8988T (cell line): ENCODE measurements around the gene C1QTNF7.
A peak's percentile ranks its signal among the peaks of the same experiment; 100 is the strongest.

Source experiments
- DNase-seq: peaks from one replicate; pipeline ENCODE4 v3.0.0; 2011

C1QTNF7 gene, protein sequence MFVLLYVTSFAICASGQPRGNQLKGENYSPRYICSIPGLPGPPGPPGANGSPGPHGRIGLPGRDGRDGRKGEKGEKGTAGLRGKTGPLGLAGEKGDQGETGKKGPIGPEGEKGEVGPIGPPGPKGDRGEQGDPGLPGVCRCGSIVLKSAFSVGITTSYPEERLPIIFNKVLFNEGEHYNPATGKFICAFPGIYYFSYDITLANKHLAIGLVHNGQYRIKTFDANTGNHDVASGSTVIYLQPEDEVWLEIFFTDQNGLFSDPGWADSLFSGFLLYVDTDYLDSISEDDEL

GRCh38 chr4:15427701-15428100 lies at the start of gene C1QTNF7:
C1QTNF7 (plus strand) TSS chr4:15428033; CDS start chr4:15435744, 7,711 bp downstream.
- DNase-seq, result no peak

DNA sequence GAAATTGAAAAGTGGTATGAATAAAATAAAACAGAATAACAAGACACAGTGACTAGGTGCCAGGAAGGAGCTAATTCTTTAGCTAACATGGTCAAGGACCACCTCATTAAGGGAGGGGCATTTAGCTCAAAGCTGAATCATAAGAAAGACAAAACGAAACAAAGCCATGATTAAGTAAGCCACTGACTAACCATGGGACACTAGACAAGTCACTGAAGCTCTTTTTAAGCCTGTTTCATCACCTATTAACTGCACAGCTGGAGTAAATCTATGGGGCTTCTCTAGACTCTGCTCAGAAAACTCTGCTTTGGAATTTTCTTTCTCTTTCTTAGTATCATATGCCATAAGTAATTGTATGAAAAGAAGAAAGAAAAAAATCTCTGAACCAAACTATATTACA lies 49.8 kb upstream of the C1QTNF7 start:
- no peak for DNase-seq

- DNase-seq, result no peak
These were observed 49.3 kb upstream of the C1QTNF7 start for GRCh38 chr4:15378493-15378892.

GRCh38 chr4:15381806-15382338 lies 46.0 kb upstream of the C1QTNF7 start:
- no peak for DNase-seq

- DNase-seq, result no peak
These were observed 45.1 kb upstream of the C1QTNF7 start for GRCh38 chr4:15382669-15383273.

DNA sequence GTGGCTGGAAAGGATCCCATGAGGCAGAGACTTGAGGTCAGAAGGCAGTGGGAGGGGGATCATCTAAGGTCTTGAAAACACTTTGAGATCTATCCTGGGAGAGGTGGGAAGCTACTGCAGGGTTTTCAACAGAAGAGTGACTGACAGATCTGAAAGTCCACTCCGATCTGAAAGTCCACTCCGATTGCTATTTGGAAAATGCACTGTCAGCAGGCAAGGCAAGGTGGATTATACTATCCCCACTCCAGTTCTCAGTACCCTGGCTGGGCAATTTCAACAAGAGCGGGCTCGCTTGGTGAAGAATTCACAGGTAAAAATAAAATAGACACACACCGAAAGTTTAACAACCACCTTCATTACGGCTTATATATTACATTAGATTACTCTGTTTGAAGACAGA lies 42.3 kb upstream of the C1QTNF7 start:
- no peak for DNase-seq

DNA sequence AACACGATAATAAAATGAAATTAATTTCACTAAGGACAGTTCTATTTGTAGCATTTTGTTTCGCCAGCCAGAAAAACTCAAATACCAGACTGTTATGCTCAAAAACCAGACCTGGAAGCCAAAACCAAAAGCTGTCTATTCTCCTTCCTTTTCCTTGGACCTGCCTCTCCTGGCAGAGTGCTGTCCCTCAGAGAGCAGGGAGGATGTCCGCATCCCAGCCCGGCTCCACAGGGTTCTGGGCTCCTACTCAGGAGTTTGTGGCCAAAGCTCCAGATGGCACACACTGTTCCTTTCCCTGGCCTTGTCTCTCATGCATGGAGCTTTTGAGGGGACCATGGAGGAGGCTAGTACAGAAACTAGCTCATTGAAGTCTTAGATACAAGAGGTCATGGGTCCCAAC lies 41.9 kb upstream of the C1QTNF7 start:
- no peak for DNase-seq

DNA sequence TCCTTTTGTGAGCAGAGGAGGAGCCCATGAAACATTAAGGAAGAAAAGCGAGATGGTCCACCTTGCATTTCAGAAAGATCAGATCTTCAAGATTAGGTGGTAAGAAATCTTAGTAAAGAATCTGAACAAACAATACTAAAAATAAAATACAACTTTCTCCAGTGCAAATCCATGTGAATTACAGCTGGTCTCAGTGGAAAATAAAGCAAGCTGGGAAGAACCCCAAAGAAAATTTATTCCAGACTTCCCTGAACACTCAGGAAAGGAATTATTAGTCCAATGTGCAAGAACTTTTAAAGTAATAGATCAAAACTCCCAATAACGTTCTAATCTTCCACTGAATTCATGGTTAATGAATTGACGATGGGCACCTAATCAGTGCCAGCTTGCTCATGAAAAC lies 37.3 kb upstream of the C1QTNF7 start:
- no peak for DNase-seq

DNA sequence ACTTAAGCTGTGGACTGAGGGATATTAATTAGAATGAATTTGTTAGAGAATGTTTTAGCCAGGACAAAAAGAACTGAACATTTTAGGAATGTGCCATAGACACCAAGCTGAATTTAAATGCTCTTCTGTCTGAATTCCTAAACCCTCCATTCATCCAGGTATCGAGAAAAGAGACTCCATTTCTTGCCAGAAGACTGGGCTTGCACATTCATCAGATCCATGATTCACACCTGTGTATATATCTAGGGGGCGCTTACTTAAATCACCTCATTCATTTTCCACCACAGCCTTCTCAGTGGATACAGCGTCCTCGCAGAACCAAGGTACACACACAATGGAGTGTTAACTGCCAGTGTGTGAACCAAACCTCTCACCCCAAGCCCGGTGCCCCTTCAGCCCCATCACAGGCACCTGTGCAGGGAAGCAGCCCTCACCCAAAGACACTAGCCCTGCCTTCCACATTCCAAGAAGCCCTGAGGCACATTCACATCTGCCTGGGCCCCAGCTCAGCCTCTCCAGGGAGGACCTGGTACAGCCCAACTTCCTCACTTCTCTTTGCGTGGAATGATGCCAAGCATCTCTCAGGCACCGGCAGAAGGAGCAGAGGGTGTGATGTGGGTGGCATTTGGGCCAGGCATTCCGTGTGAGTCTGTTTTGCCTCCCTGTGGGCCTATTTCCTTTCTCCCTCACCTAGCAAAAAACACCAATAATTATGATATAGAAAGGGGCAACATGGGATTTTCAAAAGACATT lies 35.6 kb upstream of the C1QTNF7 start:
- DNase-seq, result no peak

GRCh38 chr4:15395311-15395710 lies 32.5 kb upstream of the C1QTNF7 start:
- no peak for DNase-seq

- peak; percentile 39 for DNase-seq
These were observed 31.6 kb upstream of the C1QTNF7 start for GRCh38 chr4:15396157-15396800.

DNA sequence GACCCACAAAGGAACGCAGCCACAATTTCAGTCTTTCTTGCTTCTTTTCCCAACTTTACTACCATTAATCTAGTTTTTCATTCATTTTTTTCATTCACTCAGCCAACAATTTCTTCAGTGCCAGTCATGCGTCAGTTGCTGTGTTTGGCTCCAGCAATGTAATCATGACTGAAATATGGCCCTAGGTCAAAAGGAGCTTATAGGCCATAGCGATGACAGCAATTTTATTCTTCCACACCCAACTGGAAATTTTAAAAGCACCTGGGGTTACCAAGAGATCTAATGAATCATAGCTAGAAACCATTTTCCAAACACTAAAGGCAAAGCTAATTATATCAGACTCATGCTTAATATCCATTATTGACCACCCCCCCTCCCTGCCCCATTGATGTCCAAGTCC lies 29.8 kb upstream of the C1QTNF7 start:
- DNase-seq, result no peak

DNA sequence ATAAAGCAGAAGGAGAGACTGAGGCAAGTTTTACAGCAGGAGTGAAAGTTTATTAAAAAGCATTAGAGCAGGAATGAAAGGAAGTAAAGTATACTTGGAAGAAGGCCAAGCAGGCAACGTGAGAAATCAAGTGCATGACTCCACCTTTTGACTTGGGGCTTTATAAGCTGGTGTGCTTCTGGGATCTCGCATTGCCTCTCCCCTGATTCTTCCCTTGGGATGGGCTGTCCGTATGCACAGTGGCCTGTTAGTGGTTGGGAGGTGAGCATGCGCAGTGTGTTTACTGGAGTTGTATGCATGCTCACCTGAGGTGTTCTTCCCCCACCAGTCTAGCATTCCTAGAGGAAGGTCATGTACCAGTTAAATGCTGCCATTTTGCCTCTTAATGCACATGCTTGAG lies 29.1 kb upstream of the C1QTNF7 start:
- DNase-seq, result no peak

GRCh38 chr4:15400226-15400625 lies 27.6 kb upstream of the C1QTNF7 start:
- no peak for DNase-seq

DNA sequence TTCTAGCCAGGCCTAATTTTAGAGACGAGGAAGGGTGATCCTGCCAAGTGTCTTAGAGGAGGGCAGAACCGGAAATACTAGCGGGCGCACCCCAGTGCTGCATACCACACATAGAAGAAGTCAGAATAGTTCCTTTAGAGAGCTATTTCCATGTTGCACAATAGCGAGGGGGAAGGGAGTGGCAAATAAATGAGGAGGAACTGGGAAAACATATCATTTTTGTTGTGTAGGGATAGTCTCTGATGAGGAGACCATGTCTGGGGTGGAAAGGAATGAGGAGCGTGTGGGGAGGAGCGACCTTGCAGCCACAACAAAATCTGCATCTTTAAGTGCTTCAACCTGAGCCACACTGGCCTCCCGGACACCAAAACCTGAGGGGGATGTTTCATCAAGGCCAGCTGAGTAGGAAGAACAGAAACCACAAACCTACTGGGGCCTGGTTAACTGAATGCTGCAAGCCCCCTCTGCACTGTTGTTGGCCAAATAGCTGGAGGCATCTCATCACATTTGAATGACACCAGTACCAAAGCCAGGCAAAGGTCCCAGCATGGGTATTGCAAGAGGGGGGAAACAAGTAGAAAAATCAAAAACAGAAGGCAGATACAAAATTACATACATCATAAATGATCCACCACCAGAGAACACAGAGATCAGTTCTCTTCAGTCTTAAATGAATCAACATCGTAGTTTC lies 26.7 kb upstream of the C1QTNF7 start:
- DNase-seq, result no peak

- no peak for DNase-seq
These were observed 25.7 kb upstream of the C1QTNF7 start for GRCh38 chr4:15402146-15402545.

GRCh38 chr4:15402974-15403373 lies 24.9 kb upstream of the C1QTNF7 start:
- no peak for DNase-seq

- DNase-seq, result no peak
These were observed 22.8 kb upstream of the C1QTNF7 start for GRCh38 chr4:15405018-15405417.

GRCh38 chr4:15410750-15411149 lies 17.1 kb upstream of the C1QTNF7 start:
- no peak for DNase-seq

- DNase-seq, result no peak
These were observed 15.4 kb upstream of the C1QTNF7 start for GRCh38 chr4:15412461-15412860.

- DNase-seq, result no peak
These were observed 14.7 kb upstream of the C1QTNF7 start for GRCh38 chr4:15413010-15413622.

- no peak for DNase-seq
These were observed 14.2 kb upstream of the C1QTNF7 start for GRCh38 chr4:15413623-15414019.
